A172 (cell line): ENCODE measurements around the gene ETV7. TPM values are rescaled to one million over a fixed set of nuclear protein-coding genes. Genes with fewer than 3 reads are reported as not detected.
"Not testable (repeated sequence)": the region's sequence is repeated elsewhere in the genome, so short reads cannot be mapped to it uniquely, and the experiment has no call there.

ENCODE experiments used
- DNase-seq: peaks from one replicate; pipeline ENCODE4 v3.0.0-alpha.2; 2015; ENCODE audit warnings: low spot score
- total RNA-seq: library from RNA; depleted of rRNA; stranded (reverse); fragments of >200 nt; shearing (Covaris generic); gene quantifications from 2 replicates; pipeline ENCODE4 v1.2.3, GENCODE V29; 2014

Gene ETV7
- total RNA-seq, 1 experiment from 2014 or later: not detected

DNA sequence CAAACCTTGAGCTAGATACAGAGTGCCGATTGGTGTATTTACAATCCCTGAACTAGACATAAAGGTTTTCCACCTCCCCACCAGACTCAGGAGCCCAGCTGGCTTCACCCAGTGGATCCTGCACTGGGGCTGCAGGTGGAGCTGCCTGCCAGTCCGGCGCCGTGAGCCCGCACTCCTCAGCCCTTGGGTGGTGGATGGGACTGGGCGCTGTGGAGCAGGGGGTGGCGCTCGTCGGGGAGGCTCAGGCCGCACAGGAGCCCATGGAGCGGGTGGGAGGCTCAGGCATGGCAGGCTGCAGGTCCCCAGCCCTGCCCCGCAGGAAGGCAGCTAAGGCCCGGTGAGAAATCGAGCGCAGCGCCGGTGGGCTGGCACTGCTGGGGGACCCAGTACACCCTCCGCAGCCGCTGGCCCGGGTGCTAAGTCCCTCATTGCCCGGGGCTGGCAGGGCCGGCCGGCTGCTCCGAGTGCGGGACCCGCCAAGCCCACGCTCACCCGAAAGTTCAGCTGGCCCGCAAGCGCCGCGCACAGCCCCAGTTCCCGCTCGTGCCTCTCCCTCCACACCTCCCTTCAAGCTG is 23.3 kb downstream of the ETV7 start:
- not testable (repeated sequence) for DNase-seq

DNA sequence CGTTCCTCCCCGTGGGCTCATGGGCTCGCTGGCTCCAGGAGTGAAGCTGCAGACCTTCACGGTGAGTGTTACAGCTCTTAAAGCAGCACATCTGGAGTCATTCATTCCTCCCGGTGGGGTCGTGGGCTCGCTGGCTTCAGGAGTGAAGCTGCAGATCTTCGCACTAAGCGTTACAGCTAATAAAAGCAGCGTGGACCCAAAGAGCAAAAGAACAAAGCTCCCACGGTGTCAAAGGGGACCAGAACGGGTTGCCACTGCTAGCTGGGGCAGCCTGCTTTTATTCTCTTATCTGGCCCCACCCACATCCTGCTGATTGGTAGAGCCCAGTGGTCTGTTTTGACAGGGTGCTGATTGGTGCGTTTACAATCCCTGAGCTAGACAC is 24.1 kb downstream of the ETV7 start:
- DNase-seq: not testable (repeated sequence)

DNA sequence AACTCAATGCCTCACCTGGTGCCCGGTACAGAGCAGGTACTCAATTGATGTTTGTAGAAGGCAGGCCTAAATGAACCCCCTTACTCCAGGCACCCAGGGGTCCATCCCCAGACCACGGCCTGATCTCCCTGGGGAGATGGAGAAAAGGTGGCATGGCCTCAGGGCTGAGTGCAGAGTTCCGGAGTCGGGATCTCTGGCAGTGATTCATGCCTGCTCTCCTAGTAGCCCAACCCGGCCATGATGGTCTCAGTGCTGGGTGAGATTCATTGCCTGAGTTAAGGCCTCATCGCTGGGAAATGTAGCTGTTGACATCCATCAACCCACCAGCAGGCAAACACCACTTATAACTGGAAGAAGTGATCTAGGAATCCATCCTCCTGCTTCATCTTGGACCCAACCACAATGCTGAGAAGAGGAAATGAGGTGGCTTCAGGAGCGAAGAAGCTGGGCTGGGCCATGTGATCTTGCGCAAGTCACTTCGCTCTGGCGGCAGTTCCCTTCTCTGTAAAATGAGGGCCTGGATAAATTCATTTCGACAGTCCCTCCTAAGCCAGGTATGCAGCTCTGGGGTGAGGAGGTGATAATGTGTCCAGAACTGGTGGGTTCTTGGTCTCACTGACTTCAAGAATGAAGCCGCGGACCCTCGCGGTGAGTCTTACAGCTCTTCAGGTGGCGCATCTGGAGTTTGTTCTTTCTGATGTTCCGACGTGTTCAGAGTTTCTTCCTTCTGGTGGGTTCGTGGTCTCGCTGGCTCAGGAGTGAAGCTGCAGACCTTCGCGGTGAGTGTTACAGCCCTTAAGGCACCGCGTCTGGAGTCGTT is 24.7 kb downstream of the ETV7 start:
- DNase-seq: no peak

DNA sequence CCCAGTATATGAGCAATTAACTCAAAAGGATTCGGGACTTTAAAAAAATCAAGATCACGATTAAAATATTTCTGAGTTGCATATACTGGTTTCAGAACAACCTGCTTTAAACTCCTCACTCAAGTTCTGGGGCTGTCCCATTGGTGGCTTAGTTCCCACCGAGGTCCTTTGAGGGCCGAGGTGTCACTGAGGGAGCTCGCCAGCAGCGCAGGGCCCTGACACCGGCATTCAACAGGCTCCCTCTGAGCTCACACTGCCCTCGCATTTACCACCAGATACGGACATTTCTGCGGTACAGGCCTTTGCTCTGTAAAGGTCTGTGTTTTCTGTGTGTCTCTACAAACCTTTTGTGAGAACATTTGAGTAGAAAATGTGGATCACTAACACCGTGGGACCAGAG is 26.4 kb downstream of the ETV7 start:
- DNase-seq: no peak

DNA sequence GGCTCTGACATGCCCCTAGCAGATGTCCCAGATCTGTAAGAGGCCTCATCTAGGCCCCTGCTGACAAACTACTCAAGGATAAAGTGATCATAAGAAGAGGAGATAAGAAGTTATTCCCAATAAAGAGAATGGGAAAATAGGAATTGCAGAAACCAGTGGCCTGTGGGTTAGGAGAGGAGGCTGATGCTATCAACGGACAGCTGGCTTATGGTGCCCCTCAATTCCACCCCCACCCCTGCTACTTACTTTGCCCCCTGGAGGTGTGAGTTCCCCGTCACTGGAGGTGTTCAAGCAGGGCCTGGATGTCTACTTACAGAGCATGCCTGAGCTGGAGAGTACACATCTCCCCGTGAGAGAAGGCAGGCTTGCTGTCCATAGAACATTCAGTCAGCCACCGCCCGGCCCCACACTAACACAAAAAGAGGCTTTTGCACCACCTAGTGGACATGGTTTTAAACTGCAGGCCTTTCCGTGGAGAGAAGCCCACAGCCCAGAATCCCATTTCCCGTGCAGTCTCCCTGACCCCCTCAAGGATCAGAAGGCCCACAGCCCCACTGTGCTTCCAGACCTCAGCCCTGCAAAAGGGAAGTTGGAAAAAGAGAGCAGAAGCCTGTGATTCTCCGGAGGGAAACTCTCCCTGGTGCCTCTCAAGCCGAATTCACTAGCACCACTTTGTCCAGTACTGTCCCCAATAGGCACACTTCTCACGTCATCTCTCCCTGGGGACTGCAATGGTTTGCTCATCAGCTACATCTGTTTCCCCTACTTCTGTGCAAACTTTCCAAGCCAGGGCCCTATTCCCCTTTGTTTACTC is 27.0 kb downstream of the ETV7 start:
- DNase-seq: peak; percentile 72

DNA sequence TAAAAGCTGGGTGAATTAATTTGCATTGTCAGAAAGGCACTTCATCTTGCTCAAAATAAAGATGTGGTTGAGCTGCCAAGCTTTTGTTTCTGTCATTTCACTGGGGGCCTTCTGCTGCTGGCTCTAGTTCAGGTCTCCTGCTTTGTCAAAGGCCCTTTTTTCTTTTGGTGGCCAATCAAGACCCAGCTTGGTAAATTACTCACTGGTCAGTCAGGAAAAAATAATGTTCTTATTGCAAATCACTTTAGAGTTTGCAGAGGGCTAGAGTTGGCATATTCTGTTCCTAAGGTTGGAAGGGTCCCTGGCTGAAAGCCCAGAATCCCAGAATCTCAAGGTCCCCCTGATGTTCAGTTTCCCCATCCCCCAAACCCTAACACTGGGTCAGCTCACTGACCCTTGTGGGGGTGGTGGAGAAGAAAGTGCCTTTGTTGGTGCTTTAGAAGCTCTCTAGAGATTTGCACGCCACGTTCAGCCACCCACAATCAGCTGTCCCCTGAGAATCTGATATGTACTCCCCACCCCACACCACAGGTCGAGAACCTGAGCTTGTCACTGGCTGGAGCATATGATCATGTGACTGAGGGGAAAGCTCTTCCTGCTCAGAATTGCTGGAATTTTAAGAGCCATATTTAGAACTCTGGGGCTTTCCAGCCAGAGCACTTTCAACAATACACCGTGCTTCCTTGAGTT is 29.1 kb downstream of the ETV7 start:
- DNase-seq: peak; percentile 68

DNA sequence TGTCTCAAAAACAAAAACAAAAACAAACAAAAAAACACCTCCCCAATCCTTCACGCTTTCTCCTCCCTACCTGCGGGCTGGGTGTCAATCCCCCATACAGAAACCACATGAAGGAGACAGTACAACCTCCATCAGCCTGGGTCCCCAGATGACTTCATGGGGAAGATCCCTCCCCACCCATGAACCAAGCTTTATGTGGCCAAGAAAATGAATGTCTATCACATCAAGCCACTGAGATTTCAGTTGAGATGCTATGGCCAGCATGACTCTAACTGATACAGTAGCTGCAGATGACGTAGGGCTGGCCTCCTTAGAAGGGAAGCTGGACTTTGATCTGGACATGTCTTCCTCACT is 29.6 kb downstream of the ETV7 start:
- no peak for DNase-seq

DNA sequence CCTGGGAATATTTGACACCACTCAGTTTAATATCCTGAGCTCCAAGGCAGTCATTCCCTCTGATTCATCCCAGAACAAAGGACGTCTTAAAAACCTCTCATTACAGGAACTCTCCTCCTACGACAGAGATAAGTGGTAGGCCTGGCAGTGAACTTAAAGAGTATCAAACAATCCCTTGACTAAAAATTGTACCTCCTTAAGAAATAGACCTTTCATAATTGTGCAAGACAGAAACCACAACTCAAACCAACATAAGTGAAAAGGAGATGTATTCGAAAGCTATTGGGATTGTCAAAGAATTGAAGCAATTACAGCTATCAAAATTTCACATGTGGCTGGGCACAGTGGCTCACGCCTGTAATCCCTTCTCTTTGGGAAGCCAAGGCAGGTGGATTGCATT is 31.6 kb downstream of the ETV7 start:
- no peak for DNase-seq

DNA sequence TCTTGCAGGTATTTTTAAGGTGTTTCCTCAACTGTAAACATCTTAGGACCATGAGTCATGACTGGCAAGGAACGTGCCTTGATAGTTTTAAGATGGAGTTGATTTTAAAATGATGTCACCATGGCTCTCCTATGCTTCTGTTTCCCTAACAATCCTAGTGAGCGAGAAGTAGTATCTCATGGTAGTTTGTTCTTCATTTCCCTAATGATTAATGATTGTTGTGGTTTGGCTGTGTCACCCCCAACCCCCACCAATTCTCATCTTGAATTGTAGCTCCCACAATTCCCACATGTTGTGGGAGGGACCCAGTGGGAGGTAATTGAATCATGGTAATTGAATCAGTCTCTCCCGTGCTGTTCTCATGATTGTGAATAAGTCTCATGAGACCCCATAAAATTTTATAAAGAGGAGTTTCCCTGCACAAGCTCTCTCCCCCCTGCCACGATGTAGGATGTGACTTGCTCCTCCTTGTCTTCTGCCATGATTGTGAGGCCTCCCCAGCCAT is 34.0 kb downstream of the ETV7 start:
- no peak for DNase-seq

DNA sequence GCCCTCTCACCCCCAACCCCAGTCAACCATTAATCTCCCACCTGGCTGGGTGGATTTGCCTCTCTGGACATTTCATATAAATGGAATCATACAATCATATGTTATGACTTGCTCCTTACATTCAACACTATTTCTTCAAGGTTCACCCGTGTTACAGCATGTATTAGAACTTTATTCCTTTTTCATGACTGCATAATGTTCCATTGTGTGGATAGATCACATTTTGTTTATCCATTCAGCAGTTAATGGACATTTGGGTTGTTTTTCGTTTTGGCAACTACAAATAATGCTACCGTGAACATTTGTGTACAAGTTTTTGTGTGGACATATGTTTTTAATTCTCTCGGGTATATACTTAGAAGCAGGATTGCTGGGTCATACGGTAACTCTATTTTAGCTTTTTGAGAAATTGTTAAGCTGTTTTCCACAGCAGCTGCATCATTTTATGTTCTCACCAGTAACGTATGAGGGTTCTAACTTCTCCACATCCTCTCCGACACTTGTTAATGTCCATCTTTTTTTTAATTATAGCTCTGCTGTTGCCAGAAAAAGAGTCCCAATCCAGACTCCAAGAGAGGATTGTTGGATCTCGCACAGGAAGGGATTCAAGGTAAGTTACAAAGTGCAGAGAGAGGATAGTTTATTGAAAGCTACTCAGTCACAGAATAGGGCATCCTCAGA is 34.9 kb downstream of the ETV7 start:
- DNase-seq: no peak

DNA sequence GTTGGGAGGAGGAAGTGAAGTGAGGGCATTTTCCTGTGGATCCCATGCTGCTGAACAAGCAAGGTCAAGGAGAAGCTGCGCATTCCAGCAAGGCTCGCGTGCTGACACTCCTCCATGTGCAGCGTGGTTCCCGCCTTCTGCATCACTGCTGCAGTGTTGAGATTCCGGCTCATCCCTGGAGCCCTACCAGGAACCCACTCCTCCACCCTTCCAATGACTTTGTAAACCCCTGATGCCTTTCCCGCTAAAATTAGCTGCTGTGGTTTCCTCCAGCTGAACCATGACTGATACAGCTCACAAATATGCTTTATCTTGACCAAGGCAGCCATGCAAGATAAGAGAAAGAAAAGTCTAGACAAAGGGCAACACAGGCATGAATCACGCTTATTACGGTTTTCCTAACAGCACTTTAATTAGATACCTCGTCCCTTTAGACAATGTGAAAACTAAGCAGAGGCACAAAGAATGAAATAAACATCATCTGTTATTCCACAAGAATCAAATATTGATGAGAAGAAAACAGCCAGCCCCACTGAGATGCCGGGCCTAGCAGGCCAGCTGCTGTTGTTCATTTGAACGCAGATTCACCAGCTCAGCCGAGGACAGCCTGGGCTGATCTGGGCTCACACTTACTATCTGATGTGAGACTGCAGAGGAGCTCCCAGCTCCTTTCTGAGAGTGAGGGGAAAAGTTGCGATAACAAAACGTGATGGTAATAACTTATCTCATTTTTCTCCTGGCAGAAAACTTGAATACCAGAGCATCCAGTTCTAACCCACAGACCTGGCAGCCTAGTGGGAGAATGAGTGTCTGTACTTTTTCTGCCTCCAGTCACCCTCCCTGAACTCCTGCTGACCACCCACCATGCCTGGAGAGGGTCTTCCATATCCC is 36.5 kb downstream of the ETV7 start:
- peak; percentile 92 for DNase-seq

DNA sequence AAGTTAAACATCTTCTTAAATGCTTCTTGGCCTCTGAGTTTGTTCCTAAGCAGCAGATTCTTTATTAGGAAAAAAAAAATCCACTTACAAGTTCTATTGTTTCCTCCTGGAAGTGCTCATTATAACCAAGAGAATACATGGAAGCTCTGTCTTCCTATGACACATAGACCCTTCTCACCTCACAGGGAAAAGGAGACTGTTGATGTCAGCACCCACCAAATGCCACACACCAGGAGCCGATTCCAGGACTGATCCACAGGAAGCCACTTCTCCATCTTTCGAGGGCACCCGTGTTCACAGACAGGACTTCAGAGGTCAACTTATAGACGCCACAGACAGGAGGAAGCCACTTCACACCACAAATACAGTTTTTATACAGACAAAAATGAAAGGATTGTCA is 37.4 kb downstream of the ETV7 start:
- DNase-seq: peak; percentile 34

DNA sequence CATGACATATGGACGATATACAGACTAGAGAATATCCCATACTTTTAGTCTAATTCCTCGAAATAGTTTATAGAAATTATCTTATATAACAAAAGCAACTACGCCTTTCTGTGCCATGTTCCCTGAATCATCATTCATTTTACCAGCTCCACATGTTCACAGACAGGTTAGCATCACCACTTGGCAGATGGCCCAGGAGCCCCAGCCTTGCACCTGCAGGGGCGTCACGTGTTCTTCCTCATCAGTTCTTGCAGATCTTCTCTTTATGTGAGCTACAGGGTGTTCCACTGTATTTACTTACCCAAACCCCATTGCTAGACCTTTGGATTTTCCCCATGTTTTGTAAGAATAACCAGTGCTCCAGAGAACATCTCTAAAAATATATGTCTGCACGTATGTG is 38.2 kb downstream of the ETV7 start:
- DNase-seq: no peak

DNA sequence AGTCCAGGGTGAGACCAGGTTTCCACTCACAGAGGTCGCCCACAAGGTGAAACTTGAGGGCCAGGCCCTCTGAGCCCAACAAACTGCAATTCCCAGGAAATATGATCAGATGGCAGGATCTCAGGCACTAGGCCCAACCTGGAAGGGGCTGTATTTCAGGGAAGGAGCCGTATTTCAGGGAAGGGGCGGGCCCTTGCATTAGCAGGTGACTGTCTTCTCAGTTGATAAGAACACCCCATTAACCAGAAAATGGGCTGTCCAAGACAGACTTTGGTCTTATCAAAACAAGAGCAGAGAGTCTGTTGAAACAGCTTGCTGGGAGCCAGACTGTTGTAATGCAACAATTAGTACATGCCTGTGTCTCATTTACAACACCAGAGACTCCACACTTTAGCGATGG is 39.8 kb downstream of the ETV7 start:
- DNase-seq: no peak

DNA sequence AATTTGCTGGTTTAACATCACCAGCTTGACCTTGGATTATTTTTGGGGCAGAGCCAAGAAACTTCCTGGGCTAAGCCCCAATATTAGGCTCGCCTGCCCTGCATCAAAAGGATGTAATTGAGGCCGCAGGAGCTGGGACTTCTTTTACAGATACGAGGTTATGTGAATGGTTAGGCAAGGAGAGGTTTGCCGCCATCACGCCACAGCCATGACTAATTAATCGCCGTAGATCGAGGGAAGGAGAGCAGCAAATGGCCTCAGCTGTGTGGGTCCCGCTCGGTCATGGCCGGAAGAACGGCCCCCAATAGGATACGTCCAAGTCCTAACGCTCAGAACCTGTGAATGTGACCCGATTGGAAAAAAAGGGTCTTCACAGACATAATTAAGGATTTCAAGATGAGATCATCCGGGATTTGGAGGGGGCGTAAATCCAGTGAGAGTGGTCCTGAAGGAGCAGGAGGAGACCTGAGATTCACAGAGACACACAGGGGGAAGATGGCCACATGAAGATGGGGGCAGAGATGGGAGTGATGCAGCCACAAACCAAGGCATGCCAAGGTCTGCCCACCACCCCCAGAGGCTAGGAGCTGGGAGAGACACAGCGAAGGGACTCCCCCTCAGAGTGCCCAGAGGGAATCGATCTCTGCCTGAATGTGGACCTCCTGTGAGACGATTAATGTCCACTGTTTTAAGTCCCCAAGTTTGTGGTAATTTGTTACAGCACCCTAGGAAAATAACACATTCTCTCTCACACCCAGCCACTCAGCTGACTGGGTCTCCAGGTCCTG is 40.8 kb downstream of the ETV7 start:
- DNase-seq: no peak

DNA sequence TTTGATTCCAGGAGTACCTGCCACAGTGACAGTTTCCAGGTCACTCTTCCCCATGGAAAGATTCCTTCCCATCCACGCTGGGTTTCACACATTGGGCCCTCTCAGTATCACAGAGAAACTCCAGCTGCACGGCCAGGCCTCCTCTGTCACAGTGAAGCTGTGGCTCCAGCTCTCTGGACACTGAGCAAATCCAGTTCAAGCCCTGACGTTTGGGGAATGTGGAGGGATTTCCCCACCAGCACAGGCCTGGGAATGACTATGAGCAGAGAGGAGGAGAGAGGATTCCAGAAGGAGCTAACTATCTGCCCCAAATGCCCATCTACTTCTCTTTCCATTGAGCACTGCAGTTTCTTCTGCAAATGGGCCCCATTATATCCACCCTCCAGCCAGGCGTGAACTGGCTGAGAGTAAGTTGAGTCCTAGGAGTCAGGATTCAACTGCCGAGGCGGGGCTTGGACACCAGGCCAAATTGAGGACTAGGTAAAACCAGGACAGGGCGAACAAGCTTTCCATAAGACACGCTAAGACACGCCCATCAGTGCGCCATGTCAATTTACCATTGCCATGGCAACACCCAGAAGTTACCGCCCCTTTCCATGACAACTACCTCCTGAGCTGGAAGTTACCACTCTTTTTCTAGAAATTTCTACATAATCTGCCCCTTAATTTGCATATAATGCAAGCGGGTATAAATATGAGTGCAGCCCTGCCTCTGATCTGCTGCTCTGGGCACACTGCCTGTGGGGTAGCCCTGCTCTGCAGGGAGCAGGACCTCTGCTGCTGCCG is 41.6 kb downstream of the ETV7 start:
- no peak for DNase-seq

DNA sequence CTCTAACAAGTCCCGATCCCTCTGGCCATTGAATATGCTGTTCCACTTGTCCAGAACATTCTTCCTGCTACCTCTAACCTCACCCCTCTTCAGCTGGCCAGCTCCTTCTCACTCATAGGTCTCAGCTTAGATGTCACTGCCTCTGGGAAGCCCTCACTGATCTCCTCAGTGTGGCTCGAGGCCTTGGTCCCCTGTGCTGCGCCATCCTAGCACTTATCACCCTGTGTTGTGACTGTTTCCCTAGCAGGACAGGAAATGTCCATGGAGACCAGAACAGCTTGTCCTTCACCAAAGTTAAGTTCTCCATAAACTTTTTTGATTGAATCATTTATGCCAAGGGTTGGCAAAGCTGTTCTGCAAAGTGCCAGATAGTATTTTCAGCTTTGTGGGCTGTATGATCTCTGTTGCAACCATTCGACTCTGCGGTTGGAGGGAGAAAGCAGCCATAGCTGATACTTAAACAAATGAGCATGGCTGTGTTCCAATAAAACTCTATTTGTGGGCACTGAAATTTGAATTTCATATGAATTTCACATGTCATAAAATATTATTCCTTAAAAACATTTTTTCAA is 44.3 kb downstream of the ETV7 start:
- no peak for DNase-seq
